KMS-11 (cell line): Measurements from ENCODE around the gene CNOT2.
A peak's percentile ranks its signal among the peaks of the same experiment; 100 is the strongest.

Experiments used
- H2AFZ ChIP-seq: fragments of 200-600 bp; sonication (generic); 2 replicates; pipeline ENCODE4 v1.6.1; 2016; ENCODE audit warnings: antibody characterized with exemption, mixed run types, low read depth
- H3K27ac ChIP-seq: fragments of 200-600 bp; sonication (generic); 2 replicates; pipeline ENCODE4 v1.6.1; 2016; ENCODE audit warnings: mild to moderate bottlenecking, mixed run types
- H3K27me3 ChIP-seq: fragments of 200-600 bp; sonication (generic); 2 replicates; pipeline ENCODE4 v1.6.1; 2017; ENCODE audit warnings: mild to moderate bottlenecking, low read depth, mixed run types, moderate library complexity; ENCODE audit not compliant: insufficient read depth
- H3K36me3 ChIP-seq: fragments of 200-600 bp; sonication (generic); 2 replicates; pipeline ENCODE4 v1.6.1; 2017; ENCODE audit warnings: mild to moderate bottlenecking, mixed run types; ENCODE audit not compliant: insufficient read depth
- H3K4me1 ChIP-seq: fragments of 200-600 bp; sonication (generic); 2 replicates; pipeline ENCODE4 v1.6.1; 2016; ENCODE audit warnings: mild to moderate bottlenecking, low read depth, mixed run types; ENCODE audit not compliant: poor library complexity, severe bottlenecking
- H3K4me2 ChIP-seq: fragments of 200-600 bp; sonication (generic); 2 replicates; pipeline ENCODE4 v1.7.0; 2016; ENCODE audit warnings: mild to moderate bottlenecking, mixed run types
- H3K4me3 ChIP-seq: fragments of 200-600 bp; sonication (generic); IDR thresholded peaks from 2 replicates; pipeline ENCODE4 v1.6.1; 2017; ENCODE audit warnings: low read depth, low read length, mixed read lengths; ENCODE audit not compliant: insufficient read depth
- H3K79me2 ChIP-seq: fragments of 200-600 bp; sonication (generic); 2 replicates; pipeline ENCODE4 v1.6.1; 2016; ENCODE audit warnings: low read depth, mixed run types; ENCODE audit not compliant: insufficient read depth
- H3K9ac ChIP-seq: fragments of 200-600 bp; sonication (generic); 2 replicates; pipeline ENCODE4 v1.6.1; 2016; ENCODE audit warnings: mild to moderate bottlenecking, mixed run types
- H4K20me1 ChIP-seq: fragments of 200-600 bp; sonication (generic); 2 replicates; pipeline ENCODE4 v1.6.1; 2016; ENCODE audit warnings: mild to moderate bottlenecking, mixed run types; ENCODE audit not compliant: insufficient read depth
- CTCF ChIP-seq: fragments of 200-600 bp; sonication (generic); conservative IDR thresholded peaks from 2 replicates; pipeline ENCODE4 v1.6.1; 2017; ENCODE audit warnings: low read depth, mild to moderate bottlenecking, antibody characterized with exemption, low read length, moderate library complexity, mixed read lengths

CNOT2 gene

GRCh38 chr12:70307868-70308267 lies 64.6 kb downstream of the CNOT2 start:
- peaks cover 38% of the 10 kb centered on the region; the same call in 1 of the 2 replicates for H3K79me2 ChIP-seq

GRCh38 chr12:70309348-70309747 lies 66.1 kb downstream of the CNOT2 start:
- Histone ChIP-seq H3K27me3 (no peaks in the 10 kb centered on the region), H3K4me1 (no peaks in the 10 kb centered on the region), H3K27ac (no peak overlapping the region), H3K79me2 (peaks cover 30% of the 10 kb centered on the region; the same call in 1 of the 2 replicates), H3K9ac (no peak overlapping the region), H3K4me2 (no peak overlapping the region), H2AFZ (no peak overlapping the region), H4K20me1 (no peaks in the 10 kb centered on the region; the same call in 1 of the 2 replicates), H3K36me3 (no peaks in the 10 kb centered on the region), H3K4me3 (no peak overlapping the region)
- TF ChIP-seq CTCF: no peak

More at GRCh38 chr12:70307868-70308267, 64.6 kb downstream of the CNOT2 start:
- no peak overlapping the region for H3K4me3 ChIP-seq
- no peak overlapping the region for H3K27ac ChIP-seq
- no peaks in the 10 kb centered on the region for H3K27me3 ChIP-seq
- H2AFZ ChIP-seq: no peak overlapping the region
- H4K20me1 ChIP-seq: no peaks in the 10 kb centered on the region; the same call in 1 of the 2 replicates
- TF ChIP-seq CTCF: no peak
- H3K4me2 ChIP-seq: no peak overlapping the region
- H3K36me3 ChIP-seq: no peaks in the 10 kb centered on the region
- H3K4me1 ChIP-seq: no peaks in the 10 kb centered on the region
- H3K9ac ChIP-seq: no peak overlapping the region

- H2AFZ ChIP-seq: no peak overlapping the region
- H4K20me1 ChIP-seq: peaks cover 8% of the 10 kb centered on the region
- no peak overlapping the region for H3K27ac ChIP-seq
- peaks cover 18% of the 10 kb centered on the region; the same call in 1 of the 2 replicates for H3K79me2 ChIP-seq
- no peaks in the 10 kb centered on the region for H3K27me3 ChIP-seq
- no peaks in the 10 kb centered on the region for H3K36me3 ChIP-seq
- TF ChIP-seq CTCF: no peak
- H3K4me3 ChIP-seq: no peak overlapping the region
- no peak overlapping the region for H3K4me2 ChIP-seq
- H3K4me1 ChIP-seq: peaks cover 35% of the 10 kb centered on the region
- H3K9ac ChIP-seq: no peak overlapping the region
Observed at GRCh38 chr12:70314145-70314544, 70.9 kb downstream of the CNOT2 start.

GRCh38 chr12:70317781-70318180 lies 74.5 kb downstream of the CNOT2 start:
- H3K27ac ChIP-seq: peak overlapping the region; percentile 8; the same call in 1 of the 2 replicates
- peak overlapping the region; percentile 83 for H3K4me2 ChIP-seq
- no peaks in the 10 kb centered on the region for H3K36me3 ChIP-seq
- no peaks in the 10 kb centered on the region for H3K27me3 ChIP-seq
- H3K4me1 ChIP-seq: peaks cover 46% of the 10 kb centered on the region
- H3K4me3 ChIP-seq: no peak overlapping the region
- H3K79me2 ChIP-seq: peaks cover 23% of the 10 kb centered on the region; the same call in 1 of the 2 replicates
- no peak for TF ChIP-seq CTCF
- no peak overlapping the region for H2AFZ ChIP-seq
- H4K20me1 ChIP-seq: peaks cover 8% of the 10 kb centered on the region
- no peak overlapping the region for H3K9ac ChIP-seq
